GM23338 (cell line): Measurements from ENCODE around the gene ANKRD6.

Experiments used
- CREB1 ChIP-seq: fragments of 250-450 bp; sonication (Bioruptor Pico); IDR thresholded peaks from 2 replicates; pipeline ENCODE4 v1.5.0; 2020; ENCODE audit warnings: low read depth, mild to moderate bottlenecking, moderate library complexity
- CTCF ChIP-seq, 2 experiments: fragments of 200-600 bp in 1 of 2; sonication (generic) in 1 of 2; conservative IDR thresholded peaks; 2 replicates each; pipeline versions ENCODE4 v1.5.1 to v1.6.1; 2016 to 2017; ENCODE audit warnings: antibody characterized with exemption in 2 of 2, low read depth in 2 of 2, mild to moderate bottlenecking in 2 of 2, moderate library complexity in 1 of 2
- ETS1 ChIP-seq: IDR thresholded peaks from 2 replicates; pipeline ENCODE4 v1.6.1; 2016; ENCODE audit warnings: antibody characterized with exemption
- EZH2phosphoT487 ChIP-seq: fragments of 200-600 bp; sonication (generic); IDR thresholded peaks from one replicate; pipeline ENCODE4 v1.8.1; 2018; ENCODE audit warnings: antibody characterized with exemption; ENCODE audit not compliant: unreplicated experiment
- POLR2AphosphoS5 ChIP-seq: IDR thresholded peaks from 2 replicates; pipeline ENCODE4 v1.6.1; 2016; ENCODE audit warnings: antibody characterized with exemption, low read depth
- REST ChIP-seq: IDR thresholded peaks from one replicate; pipeline ENCODE4 v1.6.1; 2018; ENCODE audit warnings: antibody characterized with exemption; ENCODE audit not compliant: unreplicated experiment
- ZNF331 ChIP-seq: fragments of 250-450 bp; sonication (Bioruptor Pico); IDR thresholded peaks from 2 replicates; pipeline ENCODE4 v1.5.0; 2020; ENCODE audit warnings: low read depth, mild to moderate bottlenecking, moderate library complexity

GRCh38 chr6:89591745-89592144, 158.8 kb downstream of the ANKRD6 start:
- TF ChIP-seq CTCF (conservative IDR thresholded peaks at IDR 0.05; ENCODE audit: low read depth in 2 of 2) (no peak), EZH2phosphoT487 (no peak), ZNF331 (CRISPR knock-in tag) (no peak), ETS1 (no peak), CREB1 (CRISPR knock-in tag) (no peak), POLR2AphosphoS5 (no peak), REST (no peak)
